GM12875 (cell line): ENCODE measurements around the gene HECTD2.
"Not testable (repeated sequence)": the region's sequence is repeated elsewhere in the genome, so short reads cannot be mapped to it uniquely, and the experiment has no call there.

Experiments used
- H3K4me3 ChIP-seq: one replicate; pipeline ENCODE4 v1.5.1; 2011; ENCODE audit warnings: low read depth, low read length, control low read depth
- TF ChIP-seq, protein P1 (sequence below): IDR thresholded peaks from 2 replicates; pipeline ENCODE4 v1.5.1; 2011; ENCODE audit warnings: low read depth, mild to moderate bottlenecking, control low read depth, inconsistent platforms, low read length, moderate library complexity, borderline replicate concordance; ENCODE audit not compliant: insufficient read depth

Gene HECTD2, protein sequence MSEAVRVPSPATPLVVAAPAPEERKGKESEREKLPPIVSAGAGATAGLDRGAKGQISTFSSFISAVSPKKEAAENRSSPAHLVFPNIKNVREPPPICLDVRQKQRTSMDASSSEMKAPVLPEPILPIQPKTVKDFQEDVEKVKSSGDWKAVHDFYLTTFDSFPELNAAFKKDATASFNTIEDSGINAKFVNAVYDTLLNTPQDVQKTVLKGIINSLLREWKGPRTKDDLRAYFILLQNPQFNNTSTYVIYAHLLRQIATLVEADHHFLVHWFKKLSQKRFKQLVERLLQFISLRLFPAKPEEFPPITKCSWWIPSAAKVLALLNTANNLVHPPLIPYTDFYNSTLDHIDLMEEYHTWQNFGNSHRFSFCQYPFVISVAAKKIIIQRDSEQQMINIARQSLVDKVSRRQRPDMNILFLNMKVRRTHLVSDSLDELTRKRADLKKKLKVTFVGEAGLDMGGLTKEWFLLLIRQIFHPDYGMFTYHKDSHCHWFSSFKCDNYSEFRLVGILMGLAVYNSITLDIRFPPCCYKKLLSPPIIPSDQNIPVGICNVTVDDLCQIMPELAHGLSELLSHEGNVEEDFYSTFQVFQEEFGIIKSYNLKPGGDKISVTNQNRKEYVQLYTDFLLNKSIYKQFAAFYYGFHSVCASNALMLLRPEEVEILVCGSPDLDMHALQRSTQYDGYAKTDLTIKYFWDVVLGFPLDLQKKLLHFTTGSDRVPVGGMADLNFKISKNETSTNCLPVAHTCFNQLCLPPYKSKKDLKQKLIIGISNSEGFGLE

DNA sequence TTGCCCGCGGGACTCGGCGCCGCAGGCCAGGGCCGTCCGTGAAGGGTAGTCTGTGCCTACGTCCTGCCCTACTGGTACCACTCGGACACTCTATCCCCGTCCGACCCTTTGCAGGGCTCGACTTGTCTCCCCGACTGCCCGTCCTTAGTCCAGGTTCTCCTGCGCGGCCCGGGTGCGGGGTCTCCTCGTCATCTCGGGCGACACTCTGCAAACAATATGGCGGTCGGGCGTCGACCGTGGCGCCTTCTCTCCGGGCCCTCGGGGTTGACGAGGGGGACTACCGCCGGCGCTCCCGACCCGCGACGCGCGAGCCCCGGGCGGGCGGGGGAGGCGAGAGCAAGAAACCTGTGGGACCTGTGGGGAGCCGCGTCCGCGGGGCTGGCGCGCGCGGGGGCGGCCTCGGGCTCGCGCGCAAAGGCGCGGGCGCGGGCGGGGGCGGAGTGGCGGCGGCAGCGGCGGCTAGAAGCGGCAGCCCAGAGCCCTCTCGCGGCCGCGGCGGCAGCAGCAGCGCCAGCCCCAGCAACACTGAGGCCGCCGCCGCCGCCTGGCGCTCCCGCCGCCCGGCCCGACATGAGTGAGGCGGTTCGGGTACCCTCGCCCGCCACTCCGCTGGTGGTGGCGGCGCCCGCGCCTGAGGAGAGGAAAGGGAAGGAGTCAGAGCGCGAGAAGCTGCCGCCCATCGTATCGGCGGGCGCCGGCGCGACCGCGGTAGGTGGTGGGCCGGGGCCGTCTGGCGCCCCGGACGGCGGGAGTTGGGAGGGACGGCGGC, at the start of gene HECTD2:
HECTD2 (plus strand) TSS at position 476 of the 769 bp plus-strand sequence; CDS start at position 571, 95 bp downstream.
- H3K4me3 ChIP-seq: peak within 1 kb of the TSS; percentile 100
- TF ChIP-seq, protein P1, sequence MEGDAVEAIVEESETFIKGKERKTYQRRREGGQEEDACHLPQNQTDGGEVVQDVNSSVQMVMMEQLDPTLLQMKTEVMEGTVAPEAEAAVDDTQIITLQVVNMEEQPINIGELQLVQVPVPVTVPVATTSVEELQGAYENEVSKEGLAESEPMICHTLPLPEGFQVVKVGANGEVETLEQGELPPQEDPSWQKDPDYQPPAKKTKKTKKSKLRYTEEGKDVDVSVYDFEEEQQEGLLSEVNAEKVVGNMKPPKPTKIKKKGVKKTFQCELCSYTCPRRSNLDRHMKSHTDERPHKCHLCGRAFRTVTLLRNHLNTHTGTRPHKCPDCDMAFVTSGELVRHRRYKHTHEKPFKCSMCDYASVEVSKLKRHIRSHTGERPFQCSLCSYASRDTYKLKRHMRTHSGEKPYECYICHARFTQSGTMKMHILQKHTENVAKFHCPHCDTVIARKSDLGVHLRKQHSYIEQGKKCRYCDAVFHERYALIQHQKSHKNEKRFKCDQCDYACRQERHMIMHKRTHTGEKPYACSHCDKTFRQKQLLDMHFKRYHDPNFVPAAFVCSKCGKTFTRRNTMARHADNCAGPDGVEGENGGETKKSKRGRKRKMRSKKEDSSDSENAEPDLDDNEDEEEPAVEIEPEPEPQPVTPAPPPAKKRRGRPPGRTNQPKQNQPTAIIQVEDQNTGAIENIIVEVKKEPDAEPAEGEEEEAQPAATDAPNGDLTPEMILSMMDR: peak; percentile 36; the same call in 1 of the 2 replicates

DNA sequence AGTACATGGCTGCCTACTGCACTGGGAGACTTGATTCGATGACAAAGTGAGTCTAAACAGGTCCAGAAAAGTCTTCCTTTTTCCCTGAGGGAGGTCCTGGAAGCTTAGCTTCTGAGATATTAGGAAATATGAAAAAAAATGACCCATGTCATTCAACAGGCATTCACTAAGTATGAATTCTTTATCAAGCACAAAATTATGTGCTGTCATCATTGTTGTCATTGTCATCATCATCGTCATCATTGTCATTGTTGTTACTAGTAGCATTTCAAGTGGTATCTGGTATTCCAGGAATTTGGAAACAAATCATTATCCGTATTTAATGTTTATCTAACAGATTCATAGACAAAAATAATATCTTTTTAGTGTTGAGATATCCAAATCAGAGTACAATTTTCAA, 49.7 kb upstream of the HECTD2 start:
- TF ChIP-seq, protein P1: no peak
- no peak overlapping the region for H3K4me3 ChIP-seq

DNA sequence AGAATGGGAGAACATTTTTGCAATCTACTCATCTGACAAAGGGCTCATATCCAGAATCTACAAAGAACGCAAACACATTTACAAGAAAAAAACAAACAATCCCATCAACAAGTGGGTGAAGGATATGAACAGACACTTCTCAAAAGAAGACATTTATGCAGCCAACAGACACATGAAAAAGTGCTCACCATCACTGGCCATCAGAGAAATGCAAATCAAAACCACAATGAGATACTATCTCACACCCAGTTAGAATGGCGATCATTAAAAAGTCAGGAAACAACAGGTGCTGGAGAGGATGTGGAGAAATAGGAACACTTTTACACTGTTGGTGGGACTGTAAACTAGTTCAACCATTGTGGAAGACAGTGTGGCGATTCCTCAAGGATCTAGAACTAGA, 44.6 kb upstream of the HECTD2 start:
- H3K4me3 ChIP-seq: not testable (repeated sequence)

DNA sequence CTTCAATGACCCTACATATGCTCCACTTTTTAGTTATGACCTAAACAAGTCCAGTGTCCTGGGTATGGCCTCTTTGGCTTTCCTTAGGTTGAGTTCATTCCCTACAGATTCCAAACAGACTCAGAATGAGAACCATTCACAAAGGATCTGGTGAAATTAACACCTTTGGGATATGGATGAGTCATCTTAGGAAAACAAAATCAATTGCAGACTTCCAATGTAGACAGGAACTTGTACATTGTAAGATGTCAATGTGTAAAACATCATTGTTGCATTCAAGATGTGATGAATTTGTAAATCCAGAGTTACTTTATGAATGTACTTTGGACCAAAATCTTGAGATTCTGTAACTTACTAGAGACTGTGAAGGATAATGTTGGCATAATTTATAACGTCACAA, 43.4 kb upstream of the HECTD2 start:
- TF ChIP-seq, protein P1: no peak
- H3K4me3 ChIP-seq: no peak overlapping the region

DNA sequence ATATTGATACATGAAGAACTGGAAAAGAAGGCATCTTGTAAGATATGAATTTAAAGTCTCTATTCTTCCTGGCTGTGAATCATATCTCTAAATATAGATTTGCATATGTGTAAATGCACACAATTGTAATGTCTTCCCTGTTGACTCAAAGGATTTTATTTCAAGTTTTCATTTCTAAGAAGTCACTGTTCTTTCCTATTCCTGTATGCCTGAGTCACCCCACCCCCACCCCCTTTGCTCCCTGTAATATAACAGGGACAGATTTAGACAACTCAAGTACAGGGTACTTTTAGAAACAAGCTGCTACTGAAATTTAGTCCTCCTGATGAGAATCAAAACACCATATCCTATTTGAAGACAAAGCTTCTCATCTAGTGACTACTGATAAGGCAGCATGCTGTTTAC, 43.0 kb upstream of the HECTD2 start:
- TF ChIP-seq, protein P1: no peak

DNA sequence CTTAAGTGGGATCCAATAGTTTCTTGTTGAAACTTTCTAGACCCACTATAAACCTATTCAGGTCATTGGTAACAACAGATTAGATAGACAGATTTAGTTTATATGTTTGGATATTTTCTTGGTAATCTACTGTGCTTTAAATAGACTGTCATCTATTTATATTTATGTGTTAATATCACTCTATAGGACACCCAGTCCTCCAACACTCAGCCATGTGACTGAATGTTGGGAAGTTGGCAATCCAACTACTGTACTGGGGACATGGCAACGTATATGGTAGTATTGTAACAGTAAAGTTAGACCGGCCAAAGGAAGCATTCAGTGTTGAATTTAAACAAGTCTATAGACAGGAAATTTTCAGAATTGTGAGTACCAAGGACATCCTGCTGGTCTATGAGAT, 42.6 kb upstream of the HECTD2 start:
- TF ChIP-seq, protein P1: no peak

More for the DNA sequence above, 43.0 kb upstream of the HECTD2 start:
- H3K4me3 ChIP-seq: no peak overlapping the region

DNA sequence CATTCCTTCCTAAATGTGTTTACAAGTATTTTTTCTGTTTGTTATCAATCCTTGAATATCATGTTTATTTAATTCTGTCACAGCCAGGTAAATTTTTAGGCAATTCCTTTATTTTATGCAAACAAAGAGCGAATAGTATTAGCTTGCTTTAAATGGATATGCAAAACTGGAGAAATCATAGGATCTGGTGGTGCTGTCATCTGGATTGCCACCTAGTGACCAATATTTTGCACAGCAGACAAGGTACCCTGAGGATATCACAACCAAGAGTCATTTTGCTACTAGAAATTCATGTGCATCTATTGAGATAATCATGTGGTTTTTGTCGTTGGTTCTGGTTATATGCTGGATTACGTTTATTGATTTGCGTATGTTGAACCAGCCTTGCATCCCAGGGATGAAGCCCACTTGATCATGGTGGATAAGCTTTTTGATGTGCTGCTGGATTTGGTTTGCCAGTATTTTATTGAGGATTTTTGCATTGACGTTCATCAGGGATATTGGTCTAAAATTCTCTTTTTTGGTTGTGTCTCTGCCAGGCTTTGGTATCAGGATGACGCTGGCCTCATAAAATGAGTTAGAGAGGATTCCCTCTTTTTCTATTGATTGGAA, 40.1 kb upstream of the HECTD2 start:
- not testable (repeated sequence) for H3K4me3 ChIP-seq
- TF ChIP-seq, protein P1: peak; percentile 9; the same call in 1 of the 2 replicates

More for the DNA sequence above, 42.6 kb upstream of the HECTD2 start:
- H3K4me3 ChIP-seq: no peak overlapping the region
